Inferior parietal cortex (tissue), 1 donor: ENCODE data around the gene ATP2B1.

ENCODE experiments used
- DNase-seq: peaks from one replicate; pipeline ENCODE4 v3.0.0-alpha.2; 2016; ENCODE audit errors: extremely low spot score

ATP2B1 gene

GRCh38 chr12:89540586-89540985 is 168.1 kb downstream of the ATP2B1 start:
- DNase-seq = no peak

GRCh38 chr12:89539426-89540223 is 169.0 kb downstream of the ATP2B1 start:
- no peak for DNase-seq

- DNase-seq = no peak
These were observed 169.7 kb downstream of the ATP2B1 start for GRCh38 chr12:89538897-89539296.
